Measurements from ENCODE around the gene LCP1.

Gene LCP1

GRCh38 chr13:46126056-46126455 lies 55.9 kb downstream of the LCP1 start:
- no peak for DNase-seq

GRCh38 chr13:46124967-46125933 lies 56.7 kb downstream of the LCP1 start:
- DNase-seq, result no peak

GRCh38 chr13:46124531-46124966 lies 57.4 kb downstream of the LCP1 start:
- DNase-seq, result no peak

DNA sequence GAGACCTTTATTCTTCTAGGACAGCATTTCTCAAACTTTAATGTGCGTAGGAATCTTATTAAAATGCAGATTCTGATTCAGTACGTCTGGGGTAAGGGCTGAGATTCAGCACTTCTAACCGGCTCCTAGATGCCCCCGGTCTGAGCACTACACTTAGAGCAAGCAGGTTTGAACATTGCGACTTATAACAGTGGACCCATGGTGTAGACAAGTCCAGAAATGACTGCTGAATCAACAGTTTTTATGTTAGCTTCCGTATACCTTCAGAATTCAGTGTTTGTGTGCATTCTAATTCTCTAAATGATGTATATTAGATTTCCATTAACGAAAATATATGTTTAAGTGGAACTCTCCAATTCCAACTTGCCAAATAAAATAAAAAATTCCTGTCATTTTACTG lies 59.7 kb downstream of the LCP1 start:
- DNase-seq, result no peak

GRCh38 chr13:46121597-46122163 lies 60.3 kb downstream of the LCP1 start:
- DNase-seq, result no peak

DNA sequence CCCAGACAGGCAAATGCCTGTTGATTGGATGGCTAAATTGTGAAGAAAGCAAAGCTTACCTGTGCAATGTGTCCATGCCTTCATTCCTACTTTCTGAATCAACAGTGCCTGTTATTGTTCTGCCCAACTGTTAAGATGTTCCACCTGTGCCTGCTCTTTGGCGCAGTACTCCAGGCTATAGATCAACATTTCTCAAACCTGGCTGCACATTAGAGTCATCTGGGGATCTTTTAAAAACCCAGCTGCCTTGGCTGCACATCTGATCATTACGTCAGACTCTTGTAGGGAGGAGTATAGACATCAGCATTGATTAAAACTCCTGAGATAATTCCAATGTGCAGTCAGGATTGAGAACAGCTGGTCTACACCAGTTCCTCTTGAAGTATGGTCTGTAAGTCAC lies 60.9 kb downstream of the LCP1 start:
- DNase-seq, result no peak

GRCh38 chr13:46119883-46120614 lies 61.9 kb downstream of the LCP1 start:
- no peak for DNase-seq

DNA sequence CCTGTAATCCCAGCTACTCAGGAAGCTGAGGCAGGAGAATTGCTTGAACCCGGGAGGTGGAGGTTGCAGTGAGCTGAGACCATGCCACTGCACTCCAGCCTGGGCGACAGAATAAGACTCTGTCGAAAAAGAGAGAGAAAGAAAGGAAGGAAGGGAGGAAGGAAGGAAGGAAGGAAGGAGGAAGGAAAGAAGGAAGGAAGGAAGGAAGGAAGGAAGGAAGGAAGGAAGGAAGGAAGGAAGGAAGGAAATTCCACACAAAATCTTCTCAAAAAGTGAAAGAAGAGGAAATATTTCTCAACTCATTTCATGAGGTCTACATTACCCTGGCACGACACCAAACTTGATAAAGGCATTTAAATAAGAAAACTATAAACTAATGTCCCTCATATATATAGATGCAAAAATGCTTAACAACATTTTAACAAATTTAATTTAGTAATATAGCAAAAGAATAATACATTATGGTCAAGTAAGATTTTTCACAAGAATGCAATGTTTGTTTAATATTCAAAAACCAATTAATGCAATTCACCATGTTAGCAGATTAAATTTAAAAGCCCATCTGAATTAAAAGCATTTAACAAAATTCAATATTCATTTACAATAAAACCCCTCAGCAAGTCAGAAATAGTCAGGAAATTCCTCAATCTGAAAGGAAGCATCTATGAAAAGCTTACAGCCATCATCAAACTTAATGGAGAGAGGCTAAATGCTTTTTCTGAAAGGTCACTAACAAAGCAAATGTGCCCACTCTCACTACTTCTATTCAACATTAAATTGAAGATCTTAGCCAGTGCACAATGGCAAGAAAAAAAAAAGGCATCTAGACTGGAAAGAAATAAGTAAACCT lies 65.1 kb downstream of the LCP1 start:
- no peak for DNase-seq

DNA sequence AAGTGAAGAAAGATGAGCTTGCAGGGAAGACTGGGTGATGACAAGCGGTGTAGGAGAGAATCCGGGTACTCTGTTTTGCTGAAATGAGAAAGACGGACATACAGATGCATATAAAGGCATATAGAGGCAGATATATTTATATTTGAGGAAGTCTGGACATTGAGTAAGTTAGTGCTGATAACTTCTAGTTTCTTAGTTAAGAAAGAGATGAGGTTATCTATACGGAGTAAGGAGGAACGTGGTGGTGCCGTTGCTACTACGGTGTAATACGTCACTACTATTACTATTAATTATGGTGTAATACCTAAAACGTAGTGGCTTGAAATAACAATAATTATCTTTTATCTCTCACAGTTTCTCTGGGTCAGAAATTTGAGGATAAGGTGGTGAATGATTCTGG lies 67.4 kb downstream of the LCP1 start:
- DNase-seq, result no peak

DNA sequence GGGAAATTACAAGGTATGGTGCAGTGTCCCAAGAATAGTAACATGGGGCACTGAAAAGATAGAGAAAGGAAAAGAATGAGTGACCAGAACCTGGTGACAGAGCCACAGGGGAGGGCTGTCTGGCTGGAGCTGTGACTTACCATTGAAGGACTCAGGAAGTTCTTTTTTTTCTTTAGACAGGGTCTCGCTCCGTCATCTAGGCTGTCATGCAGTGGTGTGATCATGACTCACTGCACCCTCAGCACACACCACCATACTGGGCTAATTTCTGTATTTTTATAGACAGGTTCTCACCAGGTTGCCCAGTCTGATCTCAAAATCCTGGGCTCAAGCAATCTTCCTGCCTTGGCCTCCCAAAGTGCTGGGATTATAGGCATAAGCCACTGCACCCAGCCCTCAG lies 68.4 kb downstream of the LCP1 start:
- DNase-seq, result no peak

- no peak for DNase-seq
These were observed 70.8 kb downstream of the LCP1 start for GRCh38 chr13:46111151-46111550.

DNA sequence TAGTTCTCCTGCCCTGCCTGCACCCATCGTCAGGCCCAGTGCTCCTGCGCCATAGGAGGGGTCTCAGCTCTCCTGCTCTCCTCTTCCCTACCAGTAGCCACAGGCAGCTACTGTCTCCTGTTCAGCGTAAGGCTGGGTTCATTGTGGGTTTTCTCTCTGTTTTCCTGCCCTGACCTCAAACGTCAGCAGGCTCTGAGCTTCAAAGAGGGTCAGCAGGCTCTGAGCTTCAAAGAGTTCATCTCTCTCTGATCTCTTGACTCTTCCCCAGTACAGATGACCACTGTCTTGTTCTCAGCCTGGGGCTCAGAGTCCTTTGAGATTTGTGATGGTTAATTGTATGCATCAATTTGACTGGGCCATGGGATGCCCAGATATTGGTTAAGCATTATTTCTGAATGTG lies 72.5 kb downstream of the LCP1 start:
- DNase-seq, result no peak

- DNase-seq, result no peak
These were observed 75.1 kb downstream of the LCP1 start for GRCh38 chr13:46106839-46107371.

GRCh38 chr13:46104868-46105267 lies 77.1 kb downstream of the LCP1 start, which contains the start of gene CPB2:
Gene CPB2, minus strand, starts transcription at chr13:46105033. Its CDS starts 24 bp downstream, at chr13:46105009.
- no peak for DNase-seq

DNA sequence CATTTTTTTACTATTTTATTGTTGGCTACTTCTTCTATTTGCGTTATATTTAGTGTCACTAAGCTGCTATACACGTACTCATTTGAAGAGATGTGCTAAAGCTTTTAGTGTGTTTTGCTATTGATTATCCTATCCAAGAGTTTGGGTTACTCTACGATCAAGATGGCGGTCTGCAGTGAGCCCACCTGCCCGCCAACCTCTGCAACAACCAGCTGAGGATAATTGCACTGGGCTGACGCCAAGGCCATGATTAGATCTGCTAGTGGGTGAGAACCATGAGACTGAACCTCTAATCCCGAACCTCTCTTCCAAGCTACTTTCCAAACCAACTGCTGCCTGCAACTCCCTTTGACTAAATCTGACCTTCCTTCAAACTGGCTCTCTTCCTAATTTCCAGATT lies 78.9 kb downstream of the LCP1 start:
- DNase-seq, result no peak

DNA sequence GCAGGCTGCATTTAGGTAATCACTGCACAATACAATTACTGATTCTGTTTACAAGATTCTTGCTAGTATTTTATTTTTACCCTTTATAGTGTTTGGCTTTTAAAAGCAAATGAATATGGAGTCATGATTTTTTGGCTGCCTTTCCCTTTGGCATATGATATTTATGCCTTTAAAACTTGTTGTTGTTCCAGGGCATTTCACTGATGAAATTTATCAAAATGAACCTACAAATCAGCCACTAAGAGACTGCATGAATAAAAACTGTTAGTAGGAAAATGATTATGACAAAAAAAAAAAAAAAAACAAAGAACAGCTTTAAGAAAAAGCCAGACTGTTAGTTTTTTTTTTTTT lies 79.7 kb downstream of the LCP1 start:
- DNase-seq, result no peak

- no peak for DNase-seq
These were observed 80.3 kb downstream of the LCP1 start for GRCh38 chr13:46101484-46102254.

GRCh38 chr13:46101002-46101401 lies 81.0 kb downstream of the LCP1 start:
- DNase-seq, result no peak

- no peak for DNase-seq
These were observed 81.7 kb downstream of the LCP1 start for GRCh38 chr13:46100191-46100815.

GRCh38 chr13:46097663-46098062 lies 84.3 kb downstream of the LCP1 start:
- no peak for DNase-seq

- no peak for DNase-seq
These were observed 85.0 kb downstream of the LCP1 start for GRCh38 chr13:46097015-46097414.
